Astrocyte of the cerebellum (primary cell): ENCODE results near the gene EXOC7.

Experiments
- DNase-seq: peaks from one replicate; pipeline ENCODE4 v3.0.0-alpha.2; 2011; ENCODE audit warnings: low read depth
- H3K4me3 ChIP-seq: 2 replicates; pipeline ENCODE4 v1.5.1; 2011; ENCODE audit warnings: mild to moderate bottlenecking, low read depth, low read length, moderate library complexity
- CTCF ChIP-seq: IDR thresholded peaks from 2 replicates; pipeline ENCODE4 v1.5.1; 2012; ENCODE audit warnings: low read length, low read depth, moderate library complexity, mild to moderate bottlenecking; ENCODE audit errors: missing control alignments
- in situ Hi-C: cut with HindIII; loops from 2 replicates; pipeline ENCODE4 v1.10.0; 2017; ENCODE audit warnings: low sequenced_read_pairs

Gene EXOC7

DNA sequence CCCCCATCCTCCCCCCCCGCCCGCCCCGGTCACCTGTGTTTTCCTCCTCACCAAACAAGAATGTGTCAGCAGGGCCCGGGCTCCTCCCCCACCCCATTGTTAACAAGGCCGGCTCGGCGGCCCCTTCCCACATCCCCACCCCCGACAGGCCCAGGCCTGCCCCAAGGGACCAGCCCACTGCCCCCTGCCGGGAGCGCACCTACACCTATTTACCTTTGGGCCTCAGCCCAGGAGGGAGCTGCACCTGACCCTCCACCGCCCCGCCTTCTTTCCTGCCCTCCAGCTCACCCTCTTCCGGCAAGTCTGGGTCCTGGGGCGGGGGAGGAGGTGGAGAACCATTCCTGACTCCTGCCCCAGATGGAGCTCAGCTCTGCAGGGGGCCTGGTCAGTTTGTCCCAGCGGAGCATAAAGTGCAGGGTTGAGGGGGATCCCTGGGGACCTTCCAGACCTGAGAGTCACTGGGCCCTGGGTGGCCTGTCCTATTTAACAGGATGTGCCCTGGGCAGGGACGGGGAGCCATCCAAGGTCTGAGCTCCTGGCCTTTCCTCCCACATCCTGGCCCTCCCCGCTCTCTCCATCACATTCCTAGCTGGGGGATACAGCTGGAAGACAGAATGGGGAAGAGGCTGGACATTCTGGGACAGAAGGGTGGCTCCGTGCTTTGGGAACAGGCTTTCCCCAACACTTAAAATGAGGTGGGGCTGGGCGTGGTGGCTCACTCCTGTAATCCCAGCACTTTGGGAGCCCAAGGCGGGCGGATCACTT is 29.2 kb upstream of the EXOC7 start:
- DNase-seq: no peak
- TF ChIP-seq CTCF: no peak
- in situ Hi-C loops: no loop called here

GRCh38 chr17:76131692-76132573 is 28.3 kb upstream of the EXOC7 start:
- no peak for TF ChIP-seq CTCF
- in situ Hi-C loops: no loop called here
- no peak overlapping the region for H3K4me3 ChIP-seq
- no peak for DNase-seq

More for the DNA sequence above, 29.2 kb upstream of the EXOC7 start:
- H3K4me3 ChIP-seq: no peak overlapping the region

DNA sequence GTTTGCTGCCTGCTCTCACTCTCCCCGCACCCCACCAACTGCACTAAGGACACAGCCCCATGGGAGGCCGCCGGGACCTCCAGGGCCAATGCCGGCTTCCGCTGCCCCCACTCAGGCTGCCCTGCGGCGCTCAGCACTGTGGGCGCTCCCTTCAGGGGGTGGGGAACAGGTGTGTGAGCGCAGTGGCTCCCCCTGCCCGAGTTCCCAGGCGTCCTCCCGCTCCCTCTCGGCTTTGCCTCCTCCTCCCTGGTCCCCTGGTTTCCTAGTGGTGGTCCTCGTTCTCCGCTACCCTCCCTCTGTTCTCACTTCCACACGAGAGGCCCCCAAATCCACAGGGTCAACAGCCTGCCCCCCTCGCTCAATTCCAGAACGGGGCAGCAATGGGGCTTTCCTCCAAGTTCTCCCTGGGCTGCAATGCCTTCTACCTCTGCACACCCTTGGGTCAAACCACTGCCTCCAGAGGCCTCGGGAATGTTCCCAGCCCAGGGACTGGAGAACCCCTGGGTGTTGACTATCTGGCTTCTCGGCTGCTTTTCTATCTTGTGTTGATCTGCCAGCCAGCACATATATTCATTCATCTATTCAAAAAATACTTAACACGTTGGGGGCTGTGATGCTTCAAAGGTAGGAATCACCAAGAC is 27.6 kb upstream of the EXOC7 start:
- DNase-seq: no peak
- in situ Hi-C loops: no loop called here

DNA sequence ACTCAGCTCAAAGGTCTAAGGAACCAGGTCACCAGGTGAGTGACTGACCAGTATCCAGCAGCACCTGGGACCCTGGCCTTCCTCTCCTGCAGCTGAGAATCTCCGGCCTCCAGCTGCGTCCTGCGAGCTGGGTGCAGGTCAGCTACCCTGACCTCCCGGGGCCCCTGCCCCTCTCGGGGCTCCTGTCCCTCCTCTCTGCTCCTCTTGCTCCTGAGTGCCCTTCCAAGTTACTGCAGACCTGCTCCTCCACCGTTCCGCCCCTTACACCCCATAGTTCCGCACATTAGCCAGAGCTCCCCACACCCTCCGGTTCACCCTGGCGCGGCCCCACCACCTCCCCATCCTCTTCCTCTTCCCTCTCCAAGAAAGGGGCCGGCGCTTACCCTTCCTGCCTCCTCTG is 26.9 kb upstream of the EXOC7 start:
- no peak for DNase-seq
- in situ Hi-C loops: no loop called here
- no peak for TF ChIP-seq CTCF
- H3K4me3 ChIP-seq: no peak overlapping the region

More for the DNA sequence above, 27.6 kb upstream of the EXOC7 start:
- no peak for TF ChIP-seq CTCF
- no peak overlapping the region for H3K4me3 ChIP-seq

GRCh38 chr17:76125922-76126321 is 22.3 kb upstream of the EXOC7 start:
- no peak for DNase-seq
- TF ChIP-seq CTCF: no peak
- in situ Hi-C loops: no loop called here

GRCh38 chr17:76125391-76125675 is 21.7 kb upstream of the EXOC7 start:
- no peak overlapping the region for H3K4me3 ChIP-seq
- DNase-seq: no peak
- TF ChIP-seq CTCF: no peak
- in situ Hi-C loops: no loop called here

More at GRCh38 chr17:76125922-76126321, 22.3 kb upstream of the EXOC7 start:
- no peak overlapping the region for H3K4me3 ChIP-seq
